Psoas muscle (tissue), 8 donors: ENCODE data around the gene ZNF304. TPM values are rescaled to one million over a fixed set of nuclear protein-coding genes. Genes with fewer than 3 reads are reported as not detected.

Experiments
- ATAC-seq, 4 donors: fragments of 200-7000 bp; cut with Tn5 transposase; one replicate each; pipeline ENCODE4 v1.9.1; 2020; ENCODE audit warnings: moderate library complexity in 3 of 4, mild to moderate bottlenecking in 2 of 4
- DNase-seq, 2 donors: peaks; one replicate each; pipeline ENCODE4 v3.0.0-alpha.2; 2020
- H3K27ac ChIP-seq: fragments of 200-600 bp; one replicate; pipeline ENCODE4 v1.8.0; 2022
- H3K27me3 ChIP-seq, 3 donors: fragments of 200-600 bp in 1 of 3; one replicate each; pipeline versions ENCODE4 v1.6.1 to v1.8.0; 2013 to 2022; ENCODE audit warnings: low read length in 2 of 3, mild to moderate bottlenecking in 2 of 3, moderate library complexity in 1 of 3; ENCODE audit not compliant: insufficient read depth in 3 of 3
- H3K36me3 ChIP-seq, 2 donors: fragments of 200-600 bp in 1 of 2; one replicate each; pipeline versions ENCODE4 v1.6.1 to v1.8.0; 2013 to 2022; ENCODE audit warnings: low read depth in 1 of 2, mild to moderate bottlenecking in 1 of 2, moderate library complexity in 1 of 2; ENCODE audit not compliant: insufficient read depth in 1 of 2
- H3K4me1 ChIP-seq: fragments of 200-600 bp; one replicate; pipeline ENCODE4 v1.8.0; 2022
- H3K4me3 ChIP-seq: fragments of 200-600 bp; one replicate; pipeline ENCODE4 v1.8.0; 2022; ENCODE audit warnings: mild to moderate bottlenecking
- H3K9me3 ChIP-seq: fragments of 200-600 bp; one replicate; pipeline ENCODE4 v1.8.0; 2022
- CTCF ChIP-seq: fragments of 200-600 bp; IDR thresholded peaks from one replicate; pipeline ENCODE4 v1.8.0; 2022; ENCODE audit warnings: antibody characterized with exemption
- WGBS, 3 donors: extraction: QIAGEN DNeasy Blood & Tissue Kit; methylation state at CpG; one replicate each; pipeline versions ENCODE4 v1.1.6 to v1.1.7; 2013; 5-methylcytosine and 5-hydroxymethylcytosine counted together
- intact Hi-C, 2 donors: fragments of 100-400 bp; cut with DNase I; formaldehyde crosslinking; loops; one replicate each; pipeline versions ENCODE4 v1.11.0 to v1.14.2; 2022
- polyA plus RNA-seq, 3 donors: library from polyadenylated mRNA; stranded (reverse); fragments of 200-250 nt; gene quantifications; one replicate each; pipeline ENCODE4 v1.2.3, GENCODE V29; 2013
- total RNA-seq, 4 donors: library from RNA; stranded (reverse); fragmentation: NEBNext Ultra II Directional in 2 of 4; extraction: Animal tissue kit (Norgen Biotek cat#: 25700) in 2 of 4; gene quantifications; one replicate each; pipeline versions ENCODE4 v1.2.1 to v1.2.4, GENCODE V29; 2021 to 2023
- donor health status: healthy with polysubstance abuse.
- donor health status: DM: no; HTN: no; CAD: no; lungs with moderate emphysema.
- donor health status: Bipolar disorder and iron deficiency.
- donor health status: healthy.
- donor health status: DM: yes; HTN: yes; CAD: no.
- donor health status: DM: no; HTN: no; CAD: no.
- donor health status: DM: no; HTN: no; CAD: no.
- donor health status: DM: yes; HTN: yes; CAD: no.

The ZNF304 gene
- total and polyA plus RNA-seq, 7 donors, result 2.3 to 8.8 (median 6.1) TPM

- no peaks in the 10 kb centered on the region for H3K4me1 ChIP-seq
- H3K4me3 ChIP-seq, result no peak overlapping the region
- 93 to 97% (median 94%) methylated on average over 6 of the region's 6 CpGs for WGBS, 3 donors
- ATAC-seq, result no peak
- no peak for TF ChIP-seq CTCF
- H3K9me3 ChIP-seq, result peaks cover 38% of the 10 kb centered on the region
- H3K27ac ChIP-seq, result no peak overlapping the region
- no peak for DNase-seq
- intact Hi-C loops, result no loop called here
- peaks cover 21 to 67% of the 10 kb centered on the region in 2 donors for H3K36me3 ChIP-seq
- no peaks in the 10 kb centered on the region for H3K27me3 ChIP-seq
Measured at GRCh38 chr19:57376151-57376550, 25.1 kb downstream of the ZNF304 start.

GRCh38 chr19:57377498-57378146 is 26.6 kb downstream of the ZNF304 start:
- WGBS, 3 donors, result 93 to 98% (median 96%) methylated on average over 3 of the region's 3 CpGs
- intact Hi-C loops, result no loop called here
- ATAC-seq (no peak), DNase-seq (no peak)
- no peaks in the 10 kb centered on the region for H3K4me1 ChIP-seq
- TF ChIP-seq CTCF, result no peak
- H3K27ac ChIP-seq, result no peak overlapping the region
- H3K9me3 ChIP-seq, result peaks cover 38% of the 10 kb centered on the region
- no peak overlapping the region for H3K4me3 ChIP-seq
- peaks cover 15 to 52% of the 10 kb centered on the region in 2 donors for H3K36me3 ChIP-seq
- no peaks in the 10 kb centered on the region for H3K27me3 ChIP-seq

GRCh38 chr19:57380923-57381322 is 29.9 kb downstream of the ZNF304 start:
- H3K4me1 ChIP-seq, result no peaks in the 10 kb centered on the region
- H3K4me3 ChIP-seq, result no peak overlapping the region
- H3K27me3 ChIP-seq, result no peaks in the 10 kb centered on the region
- peaks cover 10 to 25% of the 10 kb centered on the region in 2 donors for H3K36me3 ChIP-seq
- DNase-seq, result no peak
- ATAC-seq, result no peak
- no peak overlapping the region for H3K27ac ChIP-seq
- no peak for TF ChIP-seq CTCF
- H3K9me3 ChIP-seq, result peaks cover 34% of the 10 kb centered on the region
- intact Hi-C loops, result no loop called here

- intact Hi-C loops, result no loop called here
- 81 to 84% (median 82%) methylated on average over 7 of the region's 7 CpGs for WGBS, 3 donors
Measured at GRCh38 chr19:57382806-57383488, 31.9 kb downstream of the ZNF304 start.

More at GRCh38 chr19:57382806-57383488, 31.9 kb downstream of the ZNF304 start:
- ATAC-seq, result no peak
- Histone ChIP-seq H3K36me3 (peaks cover 3 to 6% of the 10 kb centered on the region in 2 donors), H3K27ac (no peak overlapping the region), H3K4me3 (no peak overlapping the region), H3K4me1 (no peaks in the 10 kb centered on the region), H3K27me3 (no peaks in the 10 kb centered on the region), H3K9me3 (peaks cover 17% of the 10 kb centered on the region)
- TF ChIP-seq CTCF, result no peak
- DNase-seq, result no peak
